Measurements from ENCODE around the gene KCNH4. TPM values are rescaled to one million over a fixed set of nuclear protein-coding genes. Genes with fewer than 3 reads are reported as not detected.
A peak's percentile ranks its signal among the peaks of the same experiment; 100 is the strongest.

The KCNH4 gene
- total and polyA plus RNA-seq, 8 donors: not detected

GRCh38 chr17:42135664-42136653, 45.0 kb downstream of the KCNH4 start:
- WGBS, 5 donors: 15 to 39% (median 25%) methylated on average over 15 of the region's 15 CpGs

GRCh38 chr17:42135151-42135550, 45.8 kb downstream of the KCNH4 start:
- Histone ChIP-seq H3K9me3 (no peaks in the 10 kb centered on the region), H3K27ac (peak overlapping the region; percentile 81 to 95 (median 84)), H3K4me1 (peaks cover 86 to 100% (median 92%) of the 10 kb centered on the region in 4 donors), H3K4me3 (no peak overlapping the region), H3K27me3 (no peaks in the 10 kb centered on the region), H3K36me3 (peaks cover 3 to 20% (median 7%) of the 10 kb centered on the region in 4 donors)
- 57 to 68% (median 66%) methylated on average over 6 of the region's 6 CpGs for WGBS, 5 donors
- intact Hi-C loops (cut with DNase I; ENCODE audit: low total_unique reads): no loop called here
- no peak for DNase-seq
- TF ChIP-seq POLR2AphosphoS5 (IDR thresholded peaks at IDR 0.05): no peak
- no peak for TF ChIP-seq EP300 (IDR thresholded peaks at IDR 0.05)
- no peak for TF ChIP-seq POLR2A (IDR thresholded peaks at IDR 0.05)
- no peak for TF ChIP-seq CTCF (IDR thresholded peaks at IDR 0.05)

More at GRCh38 chr17:42135664-42136653, 45.0 kb downstream of the KCNH4 start:
- H3K4me3 ChIP-seq: peak overlapping the region in 3 of 4 donors; percentile 1 to 32 (median 26)
- TF ChIP-seq POLR2AphosphoS5 (IDR thresholded peaks at IDR 0.05) (peak; percentile 70 to 95 (median 88)), CTCF (IDR thresholded peaks at IDR 0.05) (no peak)
- peaks cover 2 to 20% (median 7%) of the 10 kb centered on the region in 4 donors for H3K36me3 ChIP-seq
- intact Hi-C loops (cut with DNase I; ENCODE audit: low total_unique reads): no loop called here
- no peaks in the 10 kb centered on the region for H3K9me3 ChIP-seq
- peak overlapping the region; percentile 81 to 95 (median 84) for H3K27ac ChIP-seq
- peak; percentile 91 to 94 for DNase-seq
- peaks cover 81 to 97% (median 87%) of the 10 kb centered on the region in 4 donors for H3K4me1 ChIP-seq
- H3K27me3 ChIP-seq: no peaks in the 10 kb centered on the region

- 18 to 36% (median 23%) methylated on average over 4 of the region's 4 CpGs for WGBS, 5 donors
- Histone ChIP-seq H3K27ac (peak overlapping the region; percentile 38 to 94 (median 84)), H3K36me3 (peaks cover 19 to 31% (median 20%) of the 10 kb centered on the region in 4 donors), H3K4me1 (peaks cover 82 to 93% (median 86%) of the 10 kb centered on the region in 4 donors), H3K4me3 (no peak overlapping the region), H3K9me3 (no peaks in the 10 kb centered on the region), H3K27me3 (no peaks in the 10 kb centered on the region)
- intact Hi-C loops (cut with DNase I; ENCODE audit: low total_unique reads): no loop called here
- peak in 1 of 2 donors; percentile 61 for DNase-seq
- no peak for TF ChIP-seq POLR2A (IDR thresholded peaks at IDR 0.05)
- TF ChIP-seq EP300 (IDR thresholded peaks at IDR 0.05): no peak
- TF ChIP-seq POLR2AphosphoS5 (IDR thresholded peaks at IDR 0.05): no peak
Measured at GRCh38 chr17:42133461-42134041, 47.4 kb downstream of the KCNH4 start.

GRCh38 chr17:42132941-42133340, 48.0 kb downstream of the KCNH4 start:
- no peak for TF ChIP-seq EP300 (IDR thresholded peaks at IDR 0.05)
- peak in 2 of 3 donors; percentile 58 to 71 for TF ChIP-seq POLR2AphosphoS5 (IDR thresholded peaks at IDR 0.05)
- Histone ChIP-seq H3K4me3 (no peak overlapping the region), H3K27me3 (no peaks in the 10 kb centered on the region), H3K36me3 (peaks cover 25 to 37% (median 26%) of the 10 kb centered on the region in 4 donors), H3K4me1 (peaks cover 76 to 87% (median 80%) of the 10 kb centered on the region in 4 donors), H3K27ac (peak overlapping the region; percentile 38 to 94 (median 84)), H3K9me3 (no peaks in the 10 kb centered on the region)
- intact Hi-C loops (cut with DNase I; ENCODE audit: low total_unique reads): no loop called here
- 19 to 30% (median 20%) methylated on average over 3 of the region's 3 CpGs for WGBS, 5 donors
- DNase-seq: peak; percentile 81 to 85

- WGBS, 5 donors: 46 to 62% (median 55%) methylated on average over 4 of the region's 4 CpGs
- Histone ChIP-seq H3K27ac (peak overlapping the region in 4 of 5 donors; percentile 81 to 94 (median 84)), H3K4me1 (peaks cover 68 to 80% (median 76%) of the 10 kb centered on the region in 4 donors), H3K27me3 (no peaks in the 10 kb centered on the region), H3K36me3 (peaks cover 29 to 42% (median 35%) of the 10 kb centered on the region in 4 donors), H3K9me3 (no peaks in the 10 kb centered on the region), H3K4me3 (no peak overlapping the region)
- TF ChIP-seq POLR2AphosphoS5 (IDR thresholded peaks at IDR 0.05) (no peak), EP300 (IDR thresholded peaks at IDR 0.05) (no peak), POLR2A (IDR thresholded peaks at IDR 0.05) (no peak), CTCF (IDR thresholded peaks at IDR 0.05) (no peak)
- intact Hi-C loops (cut with DNase I; ENCODE audit: low total_unique reads): no loop called here
- peak in 1 of 2 donors; percentile 9 for DNase-seq
Measured at GRCh38 chr17:42131981-42132432, 48.9 kb downstream of the KCNH4 start.
